Inferior parietal cortex (tissue), 1 donor: ENCODE measurements around the gene TAAR2.
"Not testable (repeated sequence)": the region's sequence is repeated elsewhere in the genome, so short reads cannot be mapped to it uniquely, and the experiment has no call there.

Source experiments
- DNase-seq: peaks from one replicate; pipeline ENCODE4 v3.0.0-alpha.2; 2016; ENCODE audit errors: extremely low spot score

The TAAR2 gene, protein sequence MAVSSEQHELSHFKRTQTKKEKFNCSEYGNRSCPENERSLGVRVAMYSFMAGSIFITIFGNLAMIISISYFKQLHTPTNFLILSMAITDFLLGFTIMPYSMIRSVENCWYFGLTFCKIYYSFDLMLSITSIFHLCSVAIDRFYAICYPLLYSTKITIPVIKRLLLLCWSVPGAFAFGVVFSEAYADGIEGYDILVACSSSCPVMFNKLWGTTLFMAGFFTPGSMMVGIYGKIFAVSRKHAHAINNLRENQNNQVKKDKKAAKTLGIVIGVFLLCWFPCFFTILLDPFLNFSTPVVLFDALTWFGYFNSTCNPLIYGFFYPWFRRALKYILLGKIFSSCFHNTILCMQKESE

DNA sequence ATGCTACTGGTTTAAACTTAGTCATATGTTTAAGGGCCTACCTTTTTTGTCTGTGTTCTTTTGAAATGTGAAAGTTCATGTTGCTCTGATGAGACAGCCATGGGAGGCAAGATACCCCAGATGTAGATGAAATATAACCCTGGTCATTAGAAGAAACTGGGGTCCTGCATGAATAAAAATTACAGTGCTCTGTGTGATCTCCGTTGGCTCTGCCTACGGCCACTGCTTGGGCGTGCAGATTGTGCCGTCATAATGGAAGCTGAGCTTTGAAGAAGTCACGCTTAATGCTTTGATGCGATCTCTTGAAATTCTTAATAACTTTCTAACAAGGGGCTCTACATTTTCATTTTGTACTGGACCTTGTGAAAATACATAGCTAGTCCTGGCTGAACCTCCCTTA, at the start of gene TAAR2:
TSS of gene TAAR2 (minus strand) at position 101 of the 400 bp plus-strand sequence. CDS start at position 101, 0 bp downstream.
- no peak for DNase-seq

DNA sequence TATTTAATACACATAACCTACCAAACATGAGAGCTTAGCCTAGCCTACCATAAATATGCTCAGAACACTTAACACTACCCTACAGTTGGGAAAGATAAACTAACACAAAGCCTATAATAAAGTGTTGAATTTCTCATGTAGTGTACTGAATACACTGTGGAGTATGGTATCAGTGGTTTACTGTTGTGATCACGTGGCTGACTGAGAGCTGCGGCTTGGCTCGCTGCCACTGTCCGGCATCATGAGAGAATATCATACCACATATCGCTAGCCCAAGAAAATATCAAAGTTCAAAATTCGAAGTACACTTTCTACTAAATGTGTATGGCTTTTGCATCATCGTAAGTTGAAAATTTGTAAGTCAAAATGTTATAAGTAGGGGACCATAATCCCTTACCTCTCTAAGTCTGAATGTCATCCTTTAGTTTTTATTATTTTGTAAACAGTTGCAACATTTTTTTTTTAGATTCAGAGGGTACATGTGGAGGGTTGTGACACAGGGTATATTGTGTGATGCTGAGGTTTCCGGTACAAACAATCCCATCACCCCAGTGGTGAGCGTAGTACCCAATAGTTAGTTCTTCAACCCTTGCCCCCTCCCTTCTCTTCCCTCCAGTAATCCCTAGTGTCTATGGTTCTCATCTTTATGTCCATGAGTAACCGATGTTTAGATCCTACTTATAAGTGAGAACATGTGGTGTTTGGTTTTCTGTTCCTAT, 49.5 kb upstream of the TAAR2 start:
- DNase-seq, result no peak

GRCh38 chr6:132671295-132671694, 47.2 kb upstream of the TAAR2 start:
- no peak for DNase-seq

DNA sequence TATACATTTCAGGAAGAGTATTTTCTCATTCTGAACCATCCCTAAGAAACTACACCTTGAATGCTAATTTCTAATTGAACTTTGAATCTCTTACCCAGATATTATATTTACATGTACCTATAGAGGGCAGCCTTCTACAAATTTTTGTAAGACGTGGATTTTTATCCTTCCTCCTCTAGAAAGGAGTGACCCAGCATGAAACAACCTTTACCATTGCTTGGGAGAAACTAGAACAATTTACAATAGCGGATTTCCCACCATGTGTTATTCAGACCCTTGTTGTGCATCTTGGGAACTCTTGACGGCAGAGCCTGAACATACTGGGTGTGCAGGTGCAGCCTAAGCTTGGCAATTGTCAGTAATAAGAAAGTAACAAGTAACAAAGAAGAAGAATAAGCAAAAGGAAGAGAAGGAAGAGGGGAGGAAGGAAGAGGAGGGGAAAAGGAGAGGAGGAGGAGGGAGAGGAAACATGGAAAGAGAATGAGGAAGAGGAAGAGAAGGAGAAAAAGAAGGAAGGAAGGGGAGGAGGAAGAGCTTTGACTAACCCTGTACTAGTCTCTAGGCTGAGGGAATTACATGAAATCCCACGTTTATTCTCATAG, 45.7 kb upstream of the TAAR2 start:
- DNase-seq, result peak; percentile 45

DNA sequence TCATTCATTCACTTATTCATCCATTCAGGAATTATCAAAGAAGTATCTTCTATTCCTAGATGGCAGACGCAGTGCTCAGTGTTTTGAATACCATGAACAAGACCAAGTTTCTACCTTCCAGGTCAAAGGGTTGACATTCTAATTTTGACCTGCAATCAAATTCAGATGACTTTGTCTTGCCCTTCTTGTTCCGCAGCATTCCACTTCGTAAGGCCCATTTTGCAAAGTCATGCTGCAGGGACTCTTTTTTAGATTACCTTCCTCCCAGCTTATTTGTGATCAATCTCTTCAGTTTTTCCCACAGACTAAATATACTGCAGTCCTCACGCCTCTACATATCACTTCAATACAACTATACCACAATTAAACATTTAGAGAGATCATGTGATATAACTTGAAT, 42.0 kb upstream of the TAAR2 start:
- no peak for DNase-seq

DNA sequence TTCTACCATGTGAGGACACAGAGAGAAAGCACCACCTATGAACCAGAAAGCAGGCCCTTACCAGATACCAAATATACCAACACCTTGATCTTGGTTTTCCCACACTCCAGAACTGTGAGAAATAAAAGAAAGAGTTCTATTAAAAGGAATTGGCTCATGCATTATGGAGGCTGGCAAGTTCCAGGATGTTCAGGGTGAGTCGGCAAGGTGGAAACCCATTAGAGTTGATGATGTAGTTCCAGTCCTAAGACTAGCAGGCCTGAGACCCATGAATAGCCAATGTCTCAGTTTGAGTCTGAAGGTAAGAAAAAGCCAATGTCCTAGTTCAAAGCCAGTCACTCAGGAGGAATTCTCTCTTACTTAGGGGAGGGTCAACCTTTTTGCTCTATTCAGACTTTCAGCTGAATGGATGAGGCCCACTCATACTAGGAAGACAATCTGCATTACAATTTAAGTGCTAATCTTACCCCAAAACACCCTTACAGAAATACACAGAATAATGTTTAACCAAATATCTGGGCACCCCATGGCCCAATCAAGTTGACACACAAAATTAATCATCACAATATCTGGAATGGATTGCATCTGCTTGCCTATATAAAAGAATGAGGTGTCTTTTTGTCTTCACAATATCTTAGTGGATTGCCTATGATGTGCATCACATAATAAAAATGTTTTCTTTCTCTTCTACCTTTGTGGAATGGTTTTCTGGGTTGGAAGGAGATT, 40.4 kb upstream of the TAAR2 start:
- DNase-seq, result no peak

DNA sequence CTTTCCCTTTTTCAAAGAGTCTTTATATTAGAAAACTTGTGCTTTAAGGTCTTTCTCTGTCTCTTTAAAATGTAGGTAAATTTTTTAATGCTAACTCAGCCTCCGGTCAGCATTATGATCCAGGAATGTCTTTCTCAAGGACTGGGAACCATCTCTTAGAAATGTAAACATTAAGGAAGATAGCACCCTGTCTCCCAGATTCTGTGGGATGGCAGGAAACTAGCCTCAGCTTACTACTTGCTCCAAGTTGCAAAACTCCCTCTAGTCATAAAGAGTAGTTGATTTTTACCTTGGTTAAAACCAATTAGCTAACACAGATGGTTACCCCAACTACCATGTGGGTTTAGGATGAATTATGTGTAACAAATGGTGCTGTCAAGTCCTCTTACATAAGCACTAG, 39.6 kb upstream of the TAAR2 start:
- DNase-seq, result no peak

DNA sequence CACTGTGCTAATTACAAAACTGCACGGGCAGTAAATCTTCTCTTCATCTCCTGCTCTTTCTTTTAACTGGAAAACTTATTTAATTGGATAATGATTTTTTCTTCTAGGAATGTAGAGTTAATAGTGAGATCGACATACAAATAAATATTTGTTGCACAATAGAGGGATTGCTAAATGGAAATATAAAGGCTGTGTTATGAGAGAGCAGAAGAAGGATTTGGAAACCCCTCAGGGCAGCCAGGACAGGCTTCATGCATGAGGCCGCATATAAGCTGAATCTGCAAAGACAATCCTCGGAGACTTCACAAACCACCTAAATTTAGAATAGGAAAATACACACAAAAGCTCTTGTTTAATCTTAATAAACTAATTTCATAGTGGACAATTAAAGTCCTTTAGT, 37.8 kb upstream of the TAAR2 start:
- no peak for DNase-seq

DNA sequence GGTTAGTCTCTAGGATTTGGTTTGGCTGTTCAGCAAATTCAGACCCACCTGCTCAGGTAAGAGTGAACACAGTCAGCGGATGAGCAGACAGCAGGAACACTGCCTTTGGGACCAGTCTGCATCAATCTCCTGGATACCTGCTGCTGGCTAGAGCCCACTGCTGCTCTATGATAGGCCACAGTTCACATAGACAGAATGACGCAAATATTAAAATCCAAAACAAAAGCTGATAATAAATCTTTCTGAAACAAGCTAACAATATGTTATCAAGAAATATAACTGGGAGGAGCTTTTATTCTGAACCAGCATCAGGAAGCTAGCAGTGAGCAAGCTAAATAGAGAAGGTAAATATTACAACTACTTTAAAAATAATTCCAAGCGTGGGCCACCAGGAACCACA, 35.0 kb upstream of the TAAR2 start, which contains the start of gene TAAR1:
TSS of gene TAAR1 (minus strand) at position 101 of the 400 bp plus-strand sequence. CDS start 13,179 bp downstream, outside the sequence.
- no peak for DNase-seq

- no peak for DNase-seq
Measured at GRCh38 chr6:132651062-132651461, 27.0 kb upstream of the TAAR2 start.

GRCh38 chr6:132650429-132650828, 26.4 kb upstream of the TAAR2 start:
- DNase-seq, result no peak

GRCh38 chr6:132648828-132649227, 24.8 kb upstream of the TAAR2 start:
- no peak for DNase-seq

DNA sequence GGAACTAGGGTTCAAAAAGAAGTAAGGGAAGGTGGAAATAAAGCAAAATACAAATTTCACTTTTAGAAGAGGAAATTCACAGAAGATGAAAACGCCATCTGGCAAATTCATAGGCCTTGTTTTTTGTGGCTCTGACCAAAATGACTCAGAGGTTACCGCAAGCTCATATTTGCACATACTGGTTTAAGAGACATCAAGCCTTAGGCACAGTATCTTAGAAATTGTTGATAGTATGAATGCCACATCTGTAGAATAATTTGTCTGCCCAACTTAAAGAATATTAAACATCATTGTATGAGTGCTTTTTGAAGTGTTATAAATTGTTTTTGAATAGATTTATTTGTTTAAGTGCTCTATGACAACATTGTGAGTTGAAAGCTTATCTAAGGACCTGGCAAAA, 24.3 kb upstream of the TAAR2 start:
- DNase-seq, result no peak

DNA sequence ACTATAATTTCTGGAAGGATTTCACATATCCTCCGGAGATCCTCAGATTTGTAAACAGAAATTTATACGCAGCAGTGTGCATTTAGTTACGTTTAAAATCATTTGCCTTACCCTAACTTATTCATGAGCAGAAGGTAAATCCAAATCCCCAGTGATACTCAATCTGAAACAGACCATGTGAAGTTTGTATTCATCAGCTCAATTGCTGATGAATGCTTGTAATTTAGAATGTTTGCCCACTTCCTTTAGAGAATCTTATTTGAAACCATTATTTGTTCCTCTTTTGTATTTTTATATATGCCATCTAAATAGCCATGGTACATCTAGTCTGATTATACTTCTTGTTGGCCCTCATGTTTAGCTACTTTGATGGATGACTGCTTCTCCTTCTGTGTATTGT, 19.5 kb upstream of the TAAR2 start:
- DNase-seq, result no peak

DNA sequence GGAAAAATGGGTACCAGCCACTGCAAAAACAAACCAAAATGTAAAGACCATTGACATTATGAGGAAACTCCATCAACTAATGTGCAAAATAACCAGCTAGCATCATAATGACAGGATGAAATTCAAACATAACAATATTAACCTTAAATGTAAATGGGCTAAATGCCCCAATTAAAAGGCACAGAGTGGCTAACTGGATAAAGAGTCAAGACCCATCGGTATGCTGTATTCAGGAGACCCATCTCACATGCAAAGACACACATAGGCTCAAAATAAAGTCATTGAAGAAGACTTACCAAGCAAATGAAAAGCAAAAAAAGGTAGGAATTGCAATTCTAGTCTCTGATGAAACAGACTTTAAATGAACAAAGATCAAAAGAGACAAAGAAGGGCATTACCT, 13.1 kb upstream of the TAAR2 start:
- not testable (repeated sequence) for DNase-seq

DNA sequence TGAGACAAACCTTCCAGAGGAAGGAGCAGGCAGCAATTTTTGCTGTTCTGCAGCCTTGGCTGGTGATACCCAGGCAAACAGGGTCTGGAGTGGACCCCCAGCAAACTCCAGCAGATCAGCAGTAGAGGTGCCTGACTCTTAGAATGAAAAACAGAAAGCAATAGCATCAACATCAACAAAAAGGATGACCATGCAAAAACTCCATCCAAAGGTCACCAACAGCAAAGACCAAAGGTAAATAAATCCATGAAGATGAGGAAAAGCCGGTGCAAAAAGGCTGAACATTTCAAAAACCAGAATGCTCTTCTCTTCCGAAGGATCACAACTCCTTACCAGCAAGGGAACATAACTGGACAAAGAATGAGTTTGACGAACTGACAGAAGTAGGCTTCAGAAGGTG, 11.8 kb upstream of the TAAR2 start:
- not testable (repeated sequence) for DNase-seq

DNA sequence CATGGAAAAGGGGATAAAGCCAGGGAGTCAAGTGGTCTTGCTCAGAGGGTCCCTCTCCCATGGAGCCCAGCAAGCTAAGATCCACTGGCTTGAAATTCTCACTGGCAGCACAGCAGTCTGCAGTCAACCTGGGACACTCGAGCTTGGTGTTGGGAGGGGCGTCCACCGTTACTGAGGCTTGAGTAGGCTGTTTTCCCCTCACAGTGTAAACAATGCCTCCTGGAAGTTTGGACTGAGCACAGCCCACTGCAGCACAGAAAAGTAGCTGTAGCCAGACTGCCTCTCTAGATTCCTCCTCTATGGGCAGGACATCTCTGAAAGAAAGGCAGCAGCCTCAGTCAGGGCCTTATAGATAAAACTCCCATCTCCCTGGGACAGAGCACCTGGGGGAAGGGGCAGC, 11.2 kb upstream of the TAAR2 start:
- not testable (repeated sequence) for DNase-seq

DNA sequence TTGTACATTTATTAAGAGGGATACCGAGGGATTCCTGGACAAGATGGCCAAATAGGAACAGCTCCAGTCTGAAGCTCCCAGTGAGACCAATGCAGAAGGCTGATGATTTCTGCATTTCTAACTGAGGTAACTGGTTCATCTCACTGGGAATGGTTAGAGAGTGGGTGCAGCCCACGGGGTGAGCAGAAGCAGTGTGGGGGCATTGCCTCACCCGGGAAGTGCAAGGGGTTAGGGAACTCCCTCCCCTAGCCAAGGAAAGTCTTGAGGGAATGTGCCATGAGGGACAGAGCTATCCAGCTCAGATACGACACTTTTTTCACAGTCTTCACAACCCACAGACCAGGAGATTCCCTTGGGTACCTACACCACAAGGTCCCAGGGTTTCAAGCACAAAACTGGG, 10.7 kb upstream of the TAAR2 start:
- DNase-seq, result no peak

GRCh38 chr6:132633362-132633761, 9.3 kb upstream of the TAAR2 start:
- no peak for DNase-seq

- DNase-seq, result no peak
Measured at GRCh38 chr6:132623106-132623845, 799 bp downstream of the TAAR2 start.

DNA sequence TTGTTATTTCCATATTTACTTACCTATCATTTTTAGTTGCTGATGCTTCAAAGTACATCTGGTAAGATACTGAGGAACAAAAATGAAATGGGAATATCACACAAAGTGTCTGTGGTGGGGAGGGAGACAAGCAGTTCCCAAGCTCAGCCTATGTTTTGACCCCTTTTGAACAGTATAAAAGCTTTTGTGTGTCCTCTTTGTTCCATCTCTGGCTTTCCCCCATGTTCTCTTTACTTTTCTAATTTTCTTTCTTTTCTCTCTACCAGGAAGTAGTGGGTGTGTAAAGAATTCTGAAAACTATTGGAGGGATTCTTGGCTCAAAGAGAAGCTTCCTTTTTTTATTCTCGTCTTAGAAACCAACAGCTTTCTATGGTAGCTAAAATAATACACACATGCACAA, 7.4 kb downstream of the TAAR2 start:
- DNase-seq, result no peak
